PFSK-1 (cell line): ENCODE data around the gene CALML5.

Experiments used
- POLR2AphosphoS5 ChIP-seq: IDR thresholded peaks from 2 replicates; pipeline ENCODE4 v1.6.1; 2012; ENCODE audit warnings: low read depth, mild to moderate bottlenecking, control low read depth, low read length, moderate library complexity
- SIN3A ChIP-seq: IDR thresholded peaks from 2 replicates; pipeline ENCODE4 v1.6.1; 2012; ENCODE audit warnings: mild to moderate bottlenecking, low read length, moderate library complexity, borderline replicate concordance; ENCODE audit not compliant: insufficient read depth

DNA sequence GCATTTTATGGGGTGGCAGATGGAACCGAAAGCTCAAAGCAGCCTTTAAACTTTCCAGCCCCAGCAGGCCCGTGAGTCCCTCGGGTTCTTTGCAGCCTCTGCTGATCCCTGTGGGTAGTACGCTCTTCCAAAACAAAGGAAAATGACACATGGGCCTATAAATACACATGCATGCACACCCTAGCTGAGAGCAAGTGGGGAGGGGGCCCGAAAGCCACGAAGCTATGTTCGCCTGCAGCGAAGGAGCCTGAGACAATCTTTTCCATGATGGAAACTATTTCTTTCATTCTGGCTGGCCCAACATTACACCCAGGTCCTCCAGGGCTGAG lies 32.2 kb downstream of the CALML5 start:
- TF ChIP-seq SIN3A (no peak), POLR2AphosphoS5 (no peak)
